Stimulated activated CD4-positive, alpha-beta T cell treated with anti-CD3 and anti-CD28 coated beads, Interleukin-2, amount 100 ng/mL, for 24 hours (primary cell): ENCODE data around the gene GPA33.
"Not testable (repeated sequence)": the region's sequence is repeated elsewhere in the genome, so short reads cannot be mapped to it uniquely, and the experiment has no call there.

ENCODE experiments used
- DNase-seq, 2 donors: peaks; one replicate each; pipeline ENCODE4 v3.0.0-alpha.2; 2020

GPA33 gene

GRCh38 chr1:167054531-167054930 is 35.6 kb downstream of the GPA33 start:
- no peak for DNase-seq

GRCh38 chr1:167052389-167052788 is 37.8 kb downstream of the GPA33 start:
- DNase-seq: no peak

- DNase-seq: no peak
Measured at GRCh38 chr1:167051907-167052306, 38.3 kb downstream of the GPA33 start.

GRCh38 chr1:167043752-167044488 is 46.3 kb downstream of the GPA33 start:
- peak; percentile 67 to 80 for DNase-seq

GRCh38 chr1:167033646-167034045 is 56.5 kb downstream of the GPA33 start:
- no peak for DNase-seq

DNA sequence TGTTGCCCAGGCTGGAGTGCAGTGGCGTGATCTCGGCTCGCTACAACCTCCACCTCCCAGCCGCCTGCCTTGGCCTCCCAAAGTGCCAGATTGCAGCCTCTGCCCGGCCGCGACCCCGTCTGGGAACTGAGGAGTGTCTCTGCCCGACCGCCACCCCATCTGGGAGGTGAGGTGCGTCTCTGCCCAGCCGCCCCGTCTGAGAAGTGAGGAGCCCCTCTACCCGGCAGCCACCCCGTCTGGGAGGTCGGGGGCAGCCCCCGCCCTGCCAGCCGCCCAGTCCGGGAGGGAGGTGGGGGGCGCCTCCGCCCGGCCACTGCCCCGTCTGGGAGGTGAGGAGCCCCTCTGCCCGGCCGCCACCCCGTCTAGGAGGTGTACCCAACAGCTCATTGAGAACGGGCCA is 60.6 kb downstream of the GPA33 start:
- not testable (repeated sequence) for DNase-seq

DNA sequence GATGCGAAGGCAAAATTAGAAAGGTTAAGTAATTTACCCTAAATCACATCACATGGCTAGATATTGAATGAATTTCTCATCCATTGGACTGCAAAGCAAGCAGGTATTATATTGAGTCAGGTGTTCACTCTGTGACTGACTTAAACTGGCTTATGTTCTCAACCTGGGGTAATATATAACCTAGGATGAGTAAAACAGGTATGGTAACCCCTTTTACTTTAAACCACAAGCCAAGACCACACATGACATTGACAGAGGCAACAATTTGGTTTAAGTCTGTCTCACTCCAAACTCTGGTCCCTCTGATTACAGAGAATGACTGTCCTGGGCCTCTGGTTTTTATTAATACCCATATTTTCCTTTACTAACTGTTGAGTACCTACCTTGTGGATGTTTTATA is 67.8 kb downstream of the GPA33 start:
- no peak for DNase-seq

- DNase-seq: no peak
Measured at GRCh38 chr1:167016100-167016750, 74.0 kb downstream of the GPA33 start.

DNA sequence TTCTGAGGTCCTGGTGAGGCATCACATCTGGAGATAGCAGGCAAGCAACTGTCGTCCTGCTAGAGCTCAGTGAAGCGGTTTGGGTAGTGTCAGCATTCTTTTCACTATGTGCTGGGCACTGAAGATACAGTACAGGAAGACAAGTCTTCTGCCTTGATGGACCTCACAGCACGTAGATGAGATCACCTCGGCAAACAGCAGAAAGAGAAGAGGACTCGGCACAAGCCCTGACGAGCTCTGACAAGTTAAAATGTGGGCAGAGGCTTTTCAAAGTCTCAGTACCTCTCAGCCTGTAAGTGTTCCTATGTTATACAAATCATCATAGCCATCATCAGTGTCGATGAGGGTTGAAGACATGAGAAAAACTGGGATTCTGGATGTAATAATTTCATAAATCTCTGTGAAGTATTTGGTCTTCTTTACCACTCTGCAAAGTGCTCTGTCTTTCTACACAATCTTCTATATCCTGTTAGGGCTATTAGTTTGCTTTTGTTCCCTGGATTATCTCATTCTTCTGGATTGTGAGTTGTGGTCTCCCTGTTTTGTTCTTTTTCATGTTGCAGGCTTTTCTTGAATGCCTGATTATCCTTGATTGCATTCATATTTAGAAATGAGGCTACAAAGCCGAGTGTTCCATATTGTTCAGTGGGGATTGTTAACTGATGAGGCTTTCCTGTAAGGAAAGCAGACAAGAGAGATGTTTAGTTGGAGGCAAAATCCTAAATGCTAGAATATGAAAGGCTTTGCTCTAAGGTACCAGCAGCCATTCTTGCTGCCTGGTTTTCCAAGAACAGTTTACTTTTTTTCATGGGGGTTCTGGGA is 76.9 kb downstream of the GPA33 start:
- DNase-seq: no peak

DNA sequence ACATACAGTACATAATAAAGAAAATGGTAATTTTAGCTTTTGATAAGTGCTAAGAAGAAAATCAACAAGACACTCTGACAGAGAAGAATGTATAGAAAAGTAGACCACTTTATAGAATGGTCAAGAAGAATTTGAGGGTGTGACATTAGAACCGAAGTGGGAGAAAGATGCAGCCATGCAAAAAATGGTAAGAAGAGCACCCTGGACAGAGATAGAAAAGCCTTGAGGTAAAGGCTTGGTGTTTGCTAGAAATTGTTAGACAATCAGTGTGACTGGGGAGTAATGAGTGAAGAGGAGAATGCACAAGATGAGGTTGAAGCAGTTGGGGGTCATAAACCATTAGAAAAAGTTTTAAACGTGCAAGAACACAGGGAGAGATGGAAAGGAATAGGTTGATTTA is 77.6 kb downstream of the GPA33 start:
- no peak for DNase-seq

DNA sequence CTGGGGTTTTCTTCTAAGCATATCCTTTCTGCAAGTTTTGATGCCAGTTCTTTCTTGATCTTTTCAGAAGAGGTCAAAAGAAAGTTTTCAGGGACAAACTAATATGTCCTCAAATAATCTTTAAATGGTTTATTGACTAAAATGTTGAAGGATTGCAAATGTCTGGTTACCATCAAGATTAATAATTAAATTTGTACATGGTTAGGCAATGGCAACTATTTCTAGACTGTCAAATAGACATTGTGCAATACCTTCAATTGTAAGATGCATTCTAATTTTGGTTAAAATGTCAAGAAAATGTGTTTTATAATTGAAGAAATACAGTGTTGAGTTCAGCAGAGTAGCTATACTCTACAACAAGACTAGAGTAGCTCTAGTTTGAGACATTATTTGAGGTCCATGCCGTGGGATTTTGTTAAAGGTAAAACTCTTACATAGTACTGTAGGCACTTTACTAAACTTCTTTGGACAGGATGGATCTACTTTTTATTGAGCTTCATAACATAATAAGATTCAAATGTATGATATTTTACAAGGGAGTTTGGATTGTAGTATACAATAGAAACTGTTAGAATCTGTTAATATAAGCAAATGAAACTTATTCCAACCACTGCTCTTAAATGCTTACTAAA is 78.5 kb downstream of the GPA33 start:
- no peak for DNase-seq

GRCh38 chr1:167003711-167004110 is 86.5 kb downstream of the GPA33 start:
- no peak for DNase-seq
